ENCODE results near the gene AOPEP. TPM values are rescaled to one million over a fixed set of nuclear protein-coding genes. Genes with fewer than 3 reads are reported as not detected.

The AOPEP gene
- polyA plus RNA-seq, 1 donor from 2014 or later = 10.0 TPM

DNA sequence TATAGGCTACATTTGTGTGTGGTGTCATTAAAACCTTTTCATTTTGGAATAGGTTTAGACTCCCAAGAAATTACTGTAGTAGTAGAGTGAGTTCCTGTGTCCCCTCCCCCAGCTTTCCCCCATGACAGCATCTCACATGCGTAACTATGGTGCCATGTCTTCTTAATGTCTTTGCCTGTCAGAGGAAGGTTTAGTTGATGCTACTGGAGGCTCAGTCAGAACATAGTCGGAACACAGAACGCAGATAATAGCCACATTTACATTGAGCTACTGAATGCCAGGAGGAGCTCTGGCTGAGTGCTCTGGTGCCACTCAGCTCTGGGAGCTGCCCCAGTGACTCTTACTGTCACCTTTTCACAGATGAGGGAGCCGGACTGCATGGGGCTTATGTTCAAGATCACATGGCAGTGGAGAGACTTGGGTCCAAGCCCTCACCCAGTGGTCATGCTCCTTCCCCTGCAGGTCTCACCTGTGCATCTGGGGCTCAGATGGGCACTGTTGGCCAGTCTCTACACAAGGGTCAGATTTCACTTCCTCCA is 223.6 kb downstream of the AOPEP start:
- H3K79me2 ChIP-seq (replicated peaks; ENCODE audit: insufficient read depth, low read length) = no peaks in the 10 kb centered on the region
- no peaks in the 10 kb centered on the region for H3K36me3 ChIP-seq (ENCODE audit: insufficient read depth, low read length)
- no peak overlapping the region for H3K9ac ChIP-seq (ENCODE audit: low read length)
- H2AFZ ChIP-seq (ENCODE audit: low read depth, low read length) = no peak overlapping the region
- peak overlapping the region; percentile 39 for H3K27ac ChIP-seq (ENCODE audit: low read length)
- H3F3A ChIP-seq (ENCODE audit: insufficient read depth, low read length, poor library complexity, severe bottlenecking) = no peaks in the 10 kb centered on the region
- H3K27me3 ChIP-seq (ENCODE audit: insufficient read depth, low read depth, low read length) = no peaks in the 10 kb centered on the region
- no peaks in the 10 kb centered on the region for H3K9me2 ChIP-seq (ENCODE audit: insufficient read depth, low read length)
- no peaks in the 10 kb centered on the region for H4K20me1 ChIP-seq (ENCODE audit: insufficient read depth)
- H3K4me3 ChIP-seq (ENCODE audit: low read length) = peak overlapping the region; percentile 44
- no peaks in the 10 kb centered on the region for H3K9me3 ChIP-seq (ENCODE audit: low read length)
- no peak overlapping the region for H3K4me2 ChIP-seq (ENCODE audit: low read length)
- no peak for TF ChIP-seq TAF1 (IDR thresholded peaks at IDR 0.05; ENCODE audit: low read depth)
- TF ChIP-seq RAD21 (conservative IDR thresholded peaks at IDR 0.05) = no peak
- TF ChIP-seq POLR2AphosphoS5 (IDR thresholded peaks at IDR 0.05) = peak; percentile 68
- TF ChIP-seq, protein P1, sequence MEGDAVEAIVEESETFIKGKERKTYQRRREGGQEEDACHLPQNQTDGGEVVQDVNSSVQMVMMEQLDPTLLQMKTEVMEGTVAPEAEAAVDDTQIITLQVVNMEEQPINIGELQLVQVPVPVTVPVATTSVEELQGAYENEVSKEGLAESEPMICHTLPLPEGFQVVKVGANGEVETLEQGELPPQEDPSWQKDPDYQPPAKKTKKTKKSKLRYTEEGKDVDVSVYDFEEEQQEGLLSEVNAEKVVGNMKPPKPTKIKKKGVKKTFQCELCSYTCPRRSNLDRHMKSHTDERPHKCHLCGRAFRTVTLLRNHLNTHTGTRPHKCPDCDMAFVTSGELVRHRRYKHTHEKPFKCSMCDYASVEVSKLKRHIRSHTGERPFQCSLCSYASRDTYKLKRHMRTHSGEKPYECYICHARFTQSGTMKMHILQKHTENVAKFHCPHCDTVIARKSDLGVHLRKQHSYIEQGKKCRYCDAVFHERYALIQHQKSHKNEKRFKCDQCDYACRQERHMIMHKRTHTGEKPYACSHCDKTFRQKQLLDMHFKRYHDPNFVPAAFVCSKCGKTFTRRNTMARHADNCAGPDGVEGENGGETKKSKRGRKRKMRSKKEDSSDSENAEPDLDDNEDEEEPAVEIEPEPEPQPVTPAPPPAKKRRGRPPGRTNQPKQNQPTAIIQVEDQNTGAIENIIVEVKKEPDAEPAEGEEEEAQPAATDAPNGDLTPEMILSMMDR (IDR thresholded peaks at IDR 0.05; ENCODE audit: poor library complexity, severe bottlenecking) = no peak
- TF ChIP-seq MXI1 (conservative IDR thresholded peaks at IDR 0.05; ENCODE audit: poor library complexity, severe bottlenecking) = no peak
- TF ChIP-seq SMC3 (conservative IDR thresholded peaks at IDR 0.05; ENCODE audit: poor library complexity) = no peak
- peak; percentile 85 for TF ChIP-seq EP300 (conservative IDR thresholded peaks at IDR 0.05; ENCODE audit: poor library complexity, severe bottlenecking)
- no peak for TF ChIP-seq EZH2 (IDR thresholded peaks at IDR 0.05; ENCODE audit: borderline replicate concordance, insufficient read depth, low read length, poor library complexity, severe bottlenecking)
- TF ChIP-seq, protein P2, sequence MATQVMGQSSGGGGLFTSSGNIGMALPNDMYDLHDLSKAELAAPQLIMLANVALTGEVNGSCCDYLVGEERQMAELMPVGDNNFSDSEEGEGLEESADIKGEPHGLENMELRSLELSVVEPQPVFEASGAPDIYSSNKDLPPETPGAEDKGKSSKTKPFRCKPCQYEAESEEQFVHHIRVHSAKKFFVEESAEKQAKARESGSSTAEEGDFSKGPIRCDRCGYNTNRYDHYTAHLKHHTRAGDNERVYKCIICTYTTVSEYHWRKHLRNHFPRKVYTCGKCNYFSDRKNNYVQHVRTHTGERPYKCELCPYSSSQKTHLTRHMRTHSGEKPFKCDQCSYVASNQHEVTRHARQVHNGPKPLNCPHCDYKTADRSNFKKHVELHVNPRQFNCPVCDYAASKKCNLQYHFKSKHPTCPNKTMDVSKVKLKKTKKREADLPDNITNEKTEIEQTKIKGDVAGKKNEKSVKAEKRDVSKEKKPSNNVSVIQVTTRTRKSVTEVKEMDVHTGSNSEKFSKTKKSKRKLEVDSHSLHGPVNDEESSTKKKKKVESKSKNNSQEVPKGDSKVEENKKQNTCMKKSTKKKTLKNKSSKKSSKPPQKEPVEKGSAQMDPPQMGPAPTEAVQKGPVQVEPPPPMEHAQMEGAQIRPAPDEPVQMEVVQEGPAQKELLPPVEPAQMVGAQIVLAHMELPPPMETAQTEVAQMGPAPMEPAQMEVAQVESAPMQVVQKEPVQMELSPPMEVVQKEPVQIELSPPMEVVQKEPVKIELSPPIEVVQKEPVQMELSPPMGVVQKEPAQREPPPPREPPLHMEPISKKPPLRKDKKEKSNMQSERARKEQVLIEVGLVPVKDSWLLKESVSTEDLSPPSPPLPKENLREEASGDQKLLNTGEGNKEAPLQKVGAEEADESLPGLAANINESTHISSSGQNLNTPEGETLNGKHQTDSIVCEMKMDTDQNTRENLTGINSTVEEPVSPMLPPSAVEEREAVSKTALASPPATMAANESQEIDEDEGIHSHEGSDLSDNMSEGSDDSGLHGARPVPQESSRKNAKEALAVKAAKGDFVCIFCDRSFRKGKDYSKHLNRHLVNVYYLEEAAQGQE (IDR thresholded peaks at IDR 0.05; ENCODE audit: borderline replicate concordance) = no peak

DNA sequence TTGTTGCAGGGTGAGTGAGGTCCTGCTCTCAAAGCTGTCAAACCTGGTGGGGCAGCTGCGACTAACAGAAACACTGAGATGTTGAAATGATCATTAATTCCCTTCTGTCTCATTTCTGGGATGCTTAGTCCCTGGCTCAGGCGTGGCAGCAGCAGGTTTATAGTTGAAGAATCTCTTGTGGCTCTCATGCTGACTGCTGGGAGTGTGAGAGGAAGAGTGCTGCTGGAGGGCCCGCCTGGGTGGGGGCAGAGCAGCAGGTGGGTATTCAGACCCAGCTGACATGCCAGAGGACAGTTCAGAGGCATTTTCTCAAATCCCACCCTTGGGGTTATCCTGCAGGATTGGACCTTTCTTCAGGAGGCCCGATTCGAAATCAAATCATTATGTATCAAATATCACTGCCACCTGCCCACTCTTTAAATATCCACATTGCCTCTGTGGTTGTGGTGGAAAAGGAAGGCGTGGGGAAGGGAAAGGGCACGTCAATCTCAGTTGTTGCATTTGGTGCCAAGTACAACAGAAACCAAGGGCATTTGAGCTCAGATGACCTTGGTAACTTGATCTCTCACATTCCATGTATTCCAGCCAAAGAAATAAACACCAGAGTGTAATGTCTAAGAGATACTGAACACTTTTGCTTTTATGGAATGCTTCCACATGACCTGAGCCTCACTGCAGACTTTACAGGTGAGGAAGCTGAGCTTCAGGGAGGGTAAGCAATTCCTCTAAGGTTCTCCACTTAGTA is 224.3 kb downstream of the AOPEP start:
- H3K27me3 ChIP-seq (ENCODE audit: insufficient read depth, low read depth, low read length) = no peaks in the 10 kb centered on the region
- TF ChIP-seq, protein P2 (IDR thresholded peaks at IDR 0.05; ENCODE audit: borderline replicate concordance) = no peak
- H3K4me3 ChIP-seq (ENCODE audit: low read length) = peak overlapping the region; percentile 44
- H3K9me2 ChIP-seq (ENCODE audit: insufficient read depth, low read length) = no peaks in the 10 kb centered on the region
- no peak overlapping the region for H2AFZ ChIP-seq (ENCODE audit: low read depth, low read length)
- H3K27ac ChIP-seq (ENCODE audit: low read length) = peak overlapping the region; percentile 39
- H3K9me3 ChIP-seq (ENCODE audit: low read length) = no peaks in the 10 kb centered on the region
- no peaks in the 10 kb centered on the region for H4K20me1 ChIP-seq (ENCODE audit: insufficient read depth)
- H3K9ac ChIP-seq (ENCODE audit: low read length) = no peak overlapping the region
- H3F3A ChIP-seq (ENCODE audit: insufficient read depth, low read length, poor library complexity, severe bottlenecking) = no peaks in the 10 kb centered on the region
- H3K36me3 ChIP-seq (ENCODE audit: insufficient read depth, low read length) = no peaks in the 10 kb centered on the region
- H3K79me2 ChIP-seq (replicated peaks; ENCODE audit: insufficient read depth, low read length) = no peaks in the 10 kb centered on the region
- no peak overlapping the region for H3K4me2 ChIP-seq (ENCODE audit: low read length)
